GM21526 (cell line): ENCODE measurements around the gene OXSR1.

ENCODE experiments used
- ATAC-seq: cut with Tn5 transposase; IDR thresholded peaks from one replicate; pipeline ENCODE4 v1.9.1; 2021; ENCODE audit warnings: moderate library complexity; ENCODE audit not compliant: unreplicated experiment, low FRiP score

The OXSR1 gene

GRCh38 chr3:38164952-38165721 is at the start of gene OXSR1:
OXSR1 (plus strand) TSS chr3:38165537; CDS start chr3:38165877, 340 bp downstream.
- peak; percentile 92 for ATAC-seq

- ATAC-seq = no peak
Observed at GRCh38 chr3:38115645-38116427, 49.5 kb upstream of the OXSR1 start.

- ATAC-seq = no peak
Observed at GRCh38 chr3:38116471-38117162, 48.7 kb upstream of the OXSR1 start.

- no peak for ATAC-seq
Observed at GRCh38 chr3:38117163-38117716, 48.1 kb upstream of the OXSR1 start.

GRCh38 chr3:38117748-38118420 is 47.5 kb upstream of the OXSR1 start:
- ATAC-seq = peak; percentile 80

GRCh38 chr3:38118421-38119247 is 46.7 kb upstream of the OXSR1 start:
- ATAC-seq = no peak

GRCh38 chr3:38119248-38119544 is 46.1 kb upstream of the OXSR1 start:
- no peak for ATAC-seq

- ATAC-seq = no peak
Observed at GRCh38 chr3:38119821-38120692, 45.3 kb upstream of the OXSR1 start.

GRCh38 chr3:38120693-38121450 is 44.5 kb upstream of the OXSR1 start:
- ATAC-seq = no peak

- ATAC-seq = no peak
Observed at GRCh38 chr3:38121451-38121831, 43.9 kb upstream of the OXSR1 start.

- no peak for ATAC-seq
Observed at GRCh38 chr3:38121832-38122461, 43.4 kb upstream of the OXSR1 start.

- no peak for ATAC-seq
Observed at GRCh38 chr3:38122712-38123290, 42.5 kb upstream of the OXSR1 start.

GRCh38 chr3:38124324-38125122 is 40.8 kb upstream of the OXSR1 start:
- no peak for ATAC-seq

GRCh38 chr3:38125305-38126120 is 39.8 kb upstream of the OXSR1 start:
- ATAC-seq = no peak

GRCh38 chr3:38126121-38126892 is 39.0 kb upstream of the OXSR1 start:
- no peak for ATAC-seq
